Measurements from ENCODE around the gene PSMD8.
"Not testable (repeated sequence)": the region's sequence is repeated elsewhere in the genome, so short reads cannot be mapped to it uniquely, and the experiment has no call there.

Gene PSMD8

DNA sequence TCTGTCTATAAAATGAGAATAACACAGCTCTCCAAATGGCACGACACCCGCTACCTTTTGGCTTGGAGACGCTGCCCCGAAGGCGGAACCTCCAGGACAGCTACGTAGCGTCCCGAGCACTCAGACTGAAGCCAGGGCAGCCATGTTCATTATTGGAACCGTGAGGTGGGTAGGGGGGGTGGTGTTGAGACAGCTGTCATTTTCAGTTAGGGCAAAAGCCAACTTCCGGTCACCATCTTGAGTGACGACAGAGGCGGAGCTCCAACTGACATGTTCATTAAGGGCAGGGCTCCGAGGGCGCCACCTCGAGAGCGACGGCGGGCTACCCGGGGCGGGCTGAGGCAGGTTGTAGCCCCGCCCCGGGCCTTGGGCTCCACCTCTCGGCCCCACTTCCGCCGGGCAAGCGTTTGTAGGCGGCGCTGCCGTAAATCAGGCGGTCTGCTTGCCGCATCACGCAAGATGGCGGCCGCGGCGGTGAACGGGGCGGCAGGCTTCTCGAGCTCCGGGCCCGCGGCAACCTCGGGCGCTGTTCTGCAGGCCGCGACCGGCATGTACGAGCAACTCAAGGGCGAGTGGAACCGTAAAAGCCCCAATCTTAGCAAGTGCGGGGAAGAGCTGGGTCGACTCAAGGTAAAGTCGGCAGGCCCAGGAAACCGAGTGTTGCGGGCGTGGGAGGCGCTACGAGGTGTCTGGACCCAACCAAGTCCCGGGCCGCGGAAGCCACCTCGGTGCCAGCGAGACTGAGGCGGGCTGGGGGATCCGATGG is at the start of gene PSMD8:
Gene PSMD8 (plus strand): TSS at position 240 of the 766 bp plus-strand sequence. CDS start 31 bp downstream, at position 271.
- DNase-seq (ENCODE audit: low spot score), result peak; percentile 100

DNA sequence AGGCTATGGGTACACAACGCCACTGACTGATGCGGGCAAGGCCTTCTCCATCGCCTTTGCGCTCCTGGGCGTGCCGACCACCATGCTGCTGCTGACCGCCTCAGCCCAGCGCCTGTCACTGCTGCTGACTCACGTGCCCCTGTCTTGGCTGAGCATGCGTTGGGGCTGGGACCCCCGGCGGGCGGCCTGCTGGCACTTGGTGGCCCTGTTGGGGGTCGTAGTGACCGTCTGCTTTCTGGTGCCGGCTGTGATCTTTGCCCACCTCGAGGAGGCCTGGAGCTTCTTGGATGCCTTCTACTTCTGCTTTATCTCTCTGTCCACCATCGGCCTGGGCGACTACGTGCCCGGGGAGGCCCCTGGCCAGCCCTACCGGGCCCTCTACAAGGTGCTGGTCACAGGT is 47.8 kb upstream of the PSMD8 start:
- no peak for DNase-seq (ENCODE audit: low spot score)

DNA sequence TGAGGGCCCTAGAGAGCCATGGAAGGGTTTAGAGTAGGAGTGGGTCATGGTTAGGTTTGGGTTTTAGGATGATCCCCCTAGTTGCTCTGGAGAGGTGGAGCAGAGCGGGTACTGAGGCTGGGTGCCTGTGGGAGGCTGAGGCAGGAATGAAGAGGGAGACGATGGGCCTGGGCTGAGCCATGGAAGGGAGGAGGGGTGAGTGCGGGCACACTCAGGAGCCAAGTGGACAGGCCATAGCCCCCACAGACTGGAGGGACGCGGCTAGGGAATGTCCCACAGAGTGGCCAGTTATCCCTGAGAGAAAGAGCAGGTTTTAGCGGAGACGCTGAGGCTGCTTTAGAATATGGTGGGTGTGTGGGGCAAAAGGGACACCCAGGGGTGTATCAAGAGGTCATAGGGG is 44.7 kb upstream of the PSMD8 start:
- DNase-seq (ENCODE audit: low spot score), result no peak

DNA sequence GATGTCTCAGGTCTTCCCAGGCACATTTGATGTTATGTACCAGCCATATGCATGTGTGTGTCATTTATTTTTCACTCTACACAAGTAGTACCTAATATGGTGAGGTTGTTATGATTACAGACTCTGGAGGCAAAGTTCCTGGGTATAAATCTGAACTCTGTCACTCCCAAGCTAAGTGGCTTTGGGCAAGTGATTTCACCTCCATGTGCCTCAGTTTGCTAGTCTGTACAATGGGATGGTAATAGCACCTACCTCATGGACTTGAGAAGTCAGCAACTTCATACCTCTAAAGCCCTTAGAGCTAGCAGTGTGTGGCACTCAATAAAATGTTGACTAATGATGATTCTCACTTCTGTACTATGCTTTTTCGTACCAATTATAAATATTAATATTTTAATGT is 42.6 kb upstream of the PSMD8 start:
- no peak for DNase-seq (ENCODE audit: low spot score)

DNA sequence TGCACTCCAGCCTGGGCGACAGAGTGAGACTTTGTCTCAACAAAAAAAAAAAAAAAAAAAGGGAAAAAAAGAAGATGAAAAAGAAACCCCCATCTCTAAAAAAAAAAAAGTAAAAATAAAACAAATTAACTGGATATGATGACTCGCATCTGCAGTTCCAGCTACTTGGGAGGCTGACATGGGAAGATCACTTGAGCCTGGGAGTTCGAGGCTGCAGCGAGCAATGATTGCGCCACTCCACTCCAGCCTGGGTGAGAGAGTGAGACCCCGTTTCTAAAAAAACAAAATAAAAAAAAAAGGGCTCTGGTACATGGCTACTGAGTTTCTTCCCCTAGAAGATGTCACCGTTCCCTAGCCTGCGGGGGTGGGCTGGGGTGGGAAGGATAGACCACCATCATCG is 41.1 kb upstream of the PSMD8 start:
- DNase-seq (ENCODE audit: low spot score), result no peak

DNA sequence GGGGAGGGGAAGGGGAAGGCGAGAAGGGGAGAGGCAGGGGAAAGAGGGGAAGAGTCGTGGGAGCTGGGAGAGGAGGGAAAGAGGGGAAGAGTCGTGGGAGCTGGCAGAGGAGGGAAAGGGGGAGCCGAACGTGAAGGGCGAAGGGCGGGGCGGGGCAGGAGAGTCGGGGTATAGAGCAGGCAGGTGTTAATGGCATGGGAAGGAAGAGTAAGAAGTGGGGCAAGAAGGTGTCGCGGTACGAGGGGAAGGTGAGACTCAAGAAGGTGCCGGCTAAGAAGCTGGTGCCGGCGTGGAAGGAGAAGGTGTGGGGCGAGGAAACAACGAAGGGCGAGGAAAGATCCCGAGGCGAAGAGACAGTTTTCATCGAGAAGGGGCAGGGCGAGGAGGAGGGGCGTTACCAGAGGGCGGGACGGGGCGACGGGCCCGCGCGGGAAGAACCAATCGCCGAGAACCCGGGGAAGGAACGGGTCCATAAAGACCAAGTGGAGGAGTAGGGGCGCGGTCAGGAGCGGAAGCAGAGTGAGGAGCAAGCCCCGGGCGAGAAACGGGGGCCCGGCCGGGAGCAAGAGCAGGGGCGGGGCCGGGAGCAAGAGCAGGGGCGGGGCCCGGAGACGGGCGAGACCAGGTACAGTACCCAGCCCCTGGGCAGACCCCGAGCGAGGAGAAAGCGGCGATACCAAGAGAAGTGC is 38.3 kb upstream of the PSMD8 start:
- peak; percentile 94 for DNase-seq (ENCODE audit: low spot score)

DNA sequence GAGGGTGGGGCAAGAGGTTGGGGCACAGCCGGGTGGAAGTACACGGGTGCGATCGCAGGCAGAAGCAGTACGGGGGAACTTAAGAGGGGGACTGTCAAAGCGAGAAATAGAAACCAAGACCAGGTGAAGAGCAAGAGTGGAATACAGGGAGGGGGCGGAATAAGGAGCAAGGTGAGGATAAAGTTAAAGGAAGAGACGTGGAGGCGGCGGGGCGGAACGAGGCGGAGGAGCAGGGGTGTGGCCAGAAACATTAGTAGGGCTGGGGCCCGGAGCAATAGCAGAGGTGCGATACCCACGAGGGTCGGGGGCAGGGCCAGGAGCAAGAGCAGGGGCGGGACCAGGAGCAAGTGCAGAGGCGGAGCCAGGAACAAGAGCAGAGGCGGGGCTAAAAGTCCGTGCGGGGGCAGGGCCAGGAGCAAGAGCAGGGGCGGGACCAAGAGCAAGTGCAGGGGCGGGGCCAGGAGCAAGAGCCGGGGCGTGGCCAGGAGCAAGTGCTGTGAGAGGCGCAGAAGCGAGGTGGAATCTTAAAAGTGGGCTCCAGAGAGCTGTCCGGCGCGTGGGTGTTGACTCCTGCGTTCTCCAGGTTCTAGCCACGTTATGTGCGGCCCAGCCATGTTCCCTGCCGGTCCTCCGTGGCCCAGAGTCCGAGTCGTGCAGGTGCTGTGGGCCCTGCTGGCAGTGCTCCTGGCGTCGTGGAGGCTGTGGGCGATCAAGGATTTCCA is 37.6 kb upstream of the PSMD8 start:
- peak; percentile 86 for DNase-seq (ENCODE audit: low spot score)

DNA sequence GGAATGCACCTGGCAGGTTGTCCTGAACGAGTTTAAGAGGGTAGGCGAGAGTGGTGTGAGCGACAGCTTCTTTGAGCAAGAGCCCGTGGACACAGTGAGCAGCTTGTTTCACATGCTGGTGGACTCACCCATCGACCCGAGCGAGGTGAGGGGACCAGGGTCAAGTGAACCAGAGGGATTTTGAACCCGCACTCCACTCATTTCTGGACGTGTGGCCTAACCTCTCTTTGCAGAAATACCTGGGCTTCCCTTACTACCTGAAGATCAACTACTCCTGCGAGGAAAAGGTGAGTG is 37.1 kb upstream of the PSMD8 start:
- no peak for DNase-seq (ENCODE audit: low spot score)

DNA sequence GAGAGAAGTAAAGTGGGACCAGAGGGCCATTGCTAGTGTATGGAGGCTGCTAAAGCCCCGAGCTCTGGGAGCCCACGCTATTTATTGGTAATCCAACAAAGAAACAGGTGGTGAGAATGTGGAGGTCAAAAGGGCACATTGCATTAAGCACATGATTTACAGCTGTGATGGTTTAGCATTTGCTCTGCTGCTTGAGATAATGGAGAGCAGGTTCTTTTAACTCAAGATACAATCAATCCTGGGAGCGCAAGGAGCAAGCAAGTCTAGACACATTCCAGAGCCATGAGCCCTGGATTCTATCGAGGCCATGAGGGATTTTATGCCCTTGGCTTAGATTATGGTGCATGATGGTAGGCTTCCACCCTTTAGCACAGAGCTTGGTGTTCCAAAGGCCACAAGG is 35.4 kb upstream of the PSMD8 start:
- DNase-seq (ENCODE audit: low spot score), result not testable (repeated sequence)

DNA sequence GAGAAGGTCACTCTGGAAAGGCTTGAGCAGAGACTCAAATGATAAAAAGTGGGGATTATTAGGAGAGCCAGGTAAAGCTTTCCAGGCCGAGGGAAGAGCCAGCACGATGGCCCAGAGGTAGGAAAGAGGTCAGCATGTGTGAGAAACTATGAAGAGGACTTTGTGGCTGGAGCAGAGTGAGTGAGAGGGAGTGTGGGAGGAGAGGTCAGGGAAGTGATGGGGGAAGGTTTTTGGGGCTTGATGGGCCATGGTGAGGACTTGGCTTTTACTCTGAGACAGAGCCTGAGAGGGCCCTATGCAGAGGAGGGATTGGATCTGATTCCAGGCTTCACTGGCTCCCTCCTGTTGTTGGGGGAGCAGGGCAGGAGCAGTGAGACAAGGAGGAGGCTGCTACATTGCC is 33.4 kb upstream of the PSMD8 start:
- DNase-seq (ENCODE audit: low spot score), result no peak

DNA sequence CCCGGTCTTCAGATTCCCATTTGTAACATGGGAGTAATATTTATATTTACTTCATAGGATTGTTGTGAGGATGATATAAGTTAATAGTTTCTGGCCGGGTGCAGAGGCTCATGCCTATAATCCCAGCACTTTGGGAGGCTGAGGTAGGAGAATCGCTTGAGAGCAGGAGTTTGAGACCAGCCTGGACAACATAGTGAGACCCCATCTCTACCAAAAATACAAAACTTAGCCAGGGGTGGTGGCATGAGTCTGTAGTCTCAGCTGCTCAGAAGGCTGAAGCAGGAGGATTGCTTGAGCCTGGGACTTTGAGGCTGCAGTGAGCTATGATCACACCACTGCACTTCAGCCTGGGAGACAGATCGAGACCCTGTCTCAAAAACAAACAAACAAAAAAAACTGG is 27.5 kb upstream of the PSMD8 start:
- DNase-seq (ENCODE audit: low spot score), result no peak

DNA sequence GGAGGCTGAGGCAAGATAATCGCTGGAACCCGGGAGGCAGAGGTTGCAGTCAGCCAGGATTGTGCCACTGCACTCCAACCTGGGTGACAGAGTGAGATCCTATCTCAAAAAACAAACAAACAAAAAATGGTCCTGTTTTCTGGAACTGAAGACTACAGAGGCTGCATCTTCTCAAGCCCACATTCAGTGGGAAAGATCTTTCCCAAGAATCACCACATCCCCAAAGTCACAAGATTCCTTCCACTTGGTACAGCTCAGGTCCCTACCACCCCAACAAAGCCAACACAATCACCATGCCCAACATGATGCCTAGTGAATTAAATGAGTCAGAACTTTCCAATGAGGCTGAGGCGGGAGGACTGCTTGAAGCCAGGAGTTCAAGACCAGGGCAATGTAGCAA is 23.5 kb upstream of the PSMD8 start:
- DNase-seq (ENCODE audit: low spot score), result no peak

DNA sequence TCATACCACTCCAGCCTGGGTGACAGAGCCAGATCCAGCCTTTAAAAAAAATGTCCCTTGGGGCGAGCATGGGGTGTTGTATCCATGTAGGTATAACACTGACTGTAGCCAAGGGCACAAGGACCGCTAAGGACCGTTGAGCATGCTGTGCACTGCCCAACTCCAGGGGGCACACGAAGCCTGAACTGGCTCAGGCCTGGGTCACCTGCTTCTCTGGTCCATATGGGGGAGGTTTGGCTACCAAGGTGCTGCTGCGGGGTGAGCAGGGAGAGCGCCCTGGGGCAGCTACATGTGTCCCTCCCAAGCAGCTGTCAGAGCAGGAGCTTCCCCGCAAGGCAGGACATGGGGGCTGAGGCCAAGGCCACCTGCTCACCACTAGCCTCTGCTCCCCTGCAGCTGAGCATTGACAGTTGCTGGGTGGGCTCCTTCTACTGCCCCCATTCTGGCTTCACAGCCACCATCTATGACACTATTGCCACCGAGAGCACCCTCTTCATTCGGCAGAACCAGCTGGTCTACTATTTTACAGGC is 22.4 kb upstream of the PSMD8 start:
- no peak for DNase-seq (ENCODE audit: low spot score)

DNA sequence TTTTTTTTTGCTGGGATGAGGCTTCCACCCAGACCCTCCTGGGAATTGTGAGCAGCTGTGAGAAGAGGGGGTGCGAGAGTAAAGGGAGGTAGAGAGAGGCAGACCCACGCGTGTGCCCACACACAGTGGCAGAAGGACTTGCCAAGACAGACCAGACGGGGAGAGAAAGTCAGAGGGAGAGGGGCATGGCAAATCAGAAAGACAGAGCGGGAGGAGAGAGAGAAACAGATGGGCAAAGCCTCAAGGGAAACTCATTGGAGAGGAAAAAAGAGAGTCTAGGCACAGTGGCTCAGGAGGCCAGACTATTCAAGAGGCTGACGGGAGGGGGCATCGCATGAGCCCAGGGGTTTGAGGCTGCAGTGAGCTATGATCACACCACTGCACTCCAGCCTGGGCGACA is 21.8 kb upstream of the PSMD8 start:
- no peak for DNase-seq (ENCODE audit: low spot score)

DNA sequence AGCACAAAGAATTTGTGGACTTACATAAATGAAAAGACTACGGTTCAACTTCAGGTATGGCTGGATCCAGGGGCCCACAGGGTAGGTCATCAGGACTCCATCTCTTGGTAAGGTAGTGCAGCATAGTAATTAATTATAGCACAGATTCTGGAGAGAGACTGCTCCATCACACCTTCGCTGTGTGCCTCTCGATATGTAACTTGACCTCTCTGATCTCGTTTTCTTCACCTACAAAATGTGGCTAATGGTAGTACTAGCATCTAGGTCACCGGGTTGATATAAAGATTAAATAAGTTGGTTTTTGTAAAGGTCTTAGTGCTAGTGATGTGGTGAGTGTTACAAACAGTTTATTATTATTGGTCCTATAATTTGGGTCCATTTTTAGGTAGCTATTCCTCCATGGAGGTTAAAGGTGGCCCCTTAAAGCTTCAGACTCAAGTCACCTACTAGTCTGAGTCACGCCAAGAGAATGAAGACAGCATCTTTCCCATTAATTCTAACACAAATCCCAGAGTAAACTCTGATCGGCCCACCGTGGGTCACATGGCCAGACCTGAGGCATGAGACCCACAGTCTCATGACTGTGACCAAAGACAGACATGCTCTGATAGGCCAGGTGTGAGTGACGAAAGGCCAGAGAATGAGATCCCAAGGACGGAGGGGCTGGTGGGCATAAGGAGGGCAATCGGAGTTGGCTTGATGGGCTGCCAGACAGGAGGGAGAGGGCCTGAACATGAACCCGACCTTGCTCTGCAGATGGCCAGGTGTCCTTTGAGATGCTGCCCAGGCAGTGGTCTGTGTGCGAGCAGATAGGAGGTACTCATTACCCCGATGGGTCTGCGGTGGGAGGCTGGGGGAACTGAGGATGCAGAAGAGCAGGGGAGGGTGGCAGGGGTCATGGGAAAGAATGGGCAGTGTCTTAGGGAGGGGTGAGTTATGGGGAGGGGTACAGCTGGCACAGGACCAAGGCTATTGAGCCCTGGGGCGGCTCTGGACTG is 18.3 kb upstream of the PSMD8 start:
- no peak for DNase-seq (ENCODE audit: low spot score)

DNA sequence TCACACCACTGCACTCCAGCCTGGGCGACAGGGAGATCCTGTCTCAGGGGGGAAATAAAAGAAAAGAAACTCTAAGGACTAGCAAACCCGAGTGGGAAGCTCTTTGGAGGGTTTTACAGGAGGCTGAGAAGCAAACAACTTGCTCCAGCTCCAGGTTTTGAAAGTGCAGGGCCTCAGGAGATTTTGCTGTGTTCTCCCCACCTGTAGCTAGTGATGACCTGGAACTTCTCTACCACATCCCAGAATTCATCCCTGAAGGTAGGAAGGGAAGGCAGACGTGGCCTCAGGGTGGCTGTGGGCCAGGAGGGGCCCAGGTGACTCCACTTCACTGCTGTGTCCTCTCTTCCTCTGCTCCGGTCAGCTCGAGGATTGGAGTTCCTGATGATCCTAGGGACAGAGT is 16.3 kb upstream of the PSMD8 start:
- no peak for DNase-seq (ENCODE audit: low spot score)

DNA sequence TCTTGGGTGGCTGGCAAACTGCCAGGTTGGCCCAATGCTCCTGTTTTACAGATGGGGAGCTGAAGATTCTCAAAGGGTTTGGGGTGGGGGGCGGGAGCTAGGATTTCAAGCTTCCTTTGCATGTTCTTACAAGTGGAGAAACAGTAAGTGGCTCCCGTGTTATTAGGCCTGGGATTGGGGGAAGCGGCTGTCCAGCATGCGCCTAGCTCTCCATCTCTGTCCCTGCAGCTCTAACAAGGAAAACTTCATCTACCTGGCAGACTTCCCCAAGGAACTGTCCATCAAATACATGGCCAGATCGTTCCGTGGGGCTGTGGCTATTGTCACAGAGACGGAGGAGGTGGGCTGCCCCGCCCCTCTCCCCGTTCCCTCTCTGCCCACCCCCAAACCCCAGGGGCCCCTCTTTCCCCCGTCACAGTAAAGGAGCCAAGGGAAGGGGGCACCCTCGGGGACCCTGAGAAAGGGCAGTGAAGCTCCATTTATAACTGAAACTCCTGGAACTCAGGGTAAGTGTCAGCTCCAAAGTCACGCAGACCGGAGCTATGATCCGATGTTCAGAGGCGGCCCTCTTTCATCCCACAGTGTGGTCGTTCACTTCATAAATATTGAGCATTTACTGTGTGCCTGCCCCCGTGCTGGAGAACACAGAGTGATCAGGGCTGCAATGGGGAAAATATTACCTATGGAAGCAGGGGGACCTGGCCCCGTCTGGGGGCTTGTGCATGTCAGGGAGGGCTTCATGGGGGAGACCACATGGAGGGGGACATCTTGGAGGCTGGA is 14.9 kb upstream of the PSMD8 start:
- no peak for DNase-seq (ENCODE audit: low spot score)

DNA sequence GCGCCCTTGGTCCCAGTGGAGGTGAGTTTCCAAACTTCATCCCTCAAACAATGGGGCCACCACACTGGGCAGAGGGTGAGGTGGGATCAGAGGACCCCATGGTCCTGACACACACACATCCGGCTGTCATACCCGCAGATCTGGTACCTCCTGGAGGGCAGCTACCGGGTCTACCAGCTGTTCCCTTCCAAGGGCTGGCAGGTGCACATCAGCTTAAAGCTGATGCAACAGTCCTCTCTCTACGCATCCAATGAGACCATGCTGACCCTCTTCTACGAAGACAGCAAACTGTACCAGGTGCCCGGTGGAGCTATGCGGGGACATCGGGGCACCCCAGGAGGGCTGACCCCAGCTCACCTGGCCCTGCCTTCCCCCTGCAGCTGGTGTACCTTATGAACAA is 14.0 kb upstream of the PSMD8 start:
- no peak for DNase-seq (ENCODE audit: low spot score)

DNA sequence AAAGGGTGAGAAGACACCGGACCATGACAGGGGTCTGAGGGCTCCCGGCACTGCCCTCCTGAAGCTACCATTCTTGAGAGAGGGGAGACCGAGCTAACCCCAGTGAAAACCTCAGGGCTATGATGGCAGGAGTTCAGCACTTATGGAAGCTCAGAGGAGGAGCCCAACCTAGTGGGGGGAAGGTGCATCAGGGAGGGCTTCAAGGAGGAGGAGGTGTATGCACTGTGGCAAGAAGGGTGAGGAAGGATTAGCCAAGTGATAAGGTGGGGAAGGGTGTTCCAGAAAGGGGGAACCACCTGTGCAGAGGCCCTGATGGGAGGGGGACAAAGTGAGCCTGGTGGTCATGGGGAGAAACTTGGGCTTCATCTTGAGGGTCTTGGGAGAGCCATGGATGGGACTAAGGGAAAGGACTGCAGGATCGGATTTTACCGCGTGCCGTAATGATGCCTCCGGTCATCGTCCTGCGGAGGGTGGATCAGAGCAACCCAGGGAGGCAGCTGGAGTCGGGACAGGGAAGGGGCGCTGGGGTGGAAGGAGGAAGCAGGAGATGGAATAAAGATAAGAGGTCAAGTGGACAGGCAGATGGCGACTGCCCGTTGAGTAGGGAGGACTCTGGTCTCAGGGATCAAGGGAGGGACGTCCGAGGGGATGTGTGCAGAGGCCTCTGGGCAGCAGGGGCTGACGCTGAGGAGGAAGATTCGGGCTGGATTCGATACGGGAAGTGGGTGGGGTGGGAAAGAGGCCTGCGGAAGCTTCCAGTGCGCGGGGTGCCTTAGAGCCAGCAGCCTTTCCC is 13.3 kb upstream of the PSMD8 start:
- DNase-seq (ENCODE audit: low spot score), result no peak

DNA sequence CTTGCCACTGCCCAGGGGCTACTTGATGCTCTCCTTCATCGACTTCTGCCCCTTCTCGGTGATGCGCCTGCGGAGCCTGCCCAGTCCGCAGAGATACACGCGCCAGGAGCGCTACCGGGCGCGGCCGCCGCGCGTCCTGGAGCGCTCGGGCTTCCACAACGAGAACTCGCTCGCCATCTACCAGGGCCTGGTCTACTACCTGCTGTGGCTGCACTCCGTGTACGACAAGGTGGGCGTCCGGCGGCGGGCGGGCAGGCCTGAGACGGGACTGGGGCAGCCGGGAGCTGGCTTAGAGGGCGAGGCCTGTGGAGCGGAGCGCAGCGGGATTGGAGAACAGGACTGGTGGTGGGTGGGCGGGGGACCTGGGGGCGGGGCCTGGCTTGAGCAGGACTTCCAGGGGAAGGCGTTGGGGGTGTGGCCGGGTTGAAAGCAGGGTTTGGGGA is 12.7 kb upstream of the PSMD8 start:
- peak; percentile 71 for DNase-seq (ENCODE audit: low spot score)

Measured in HuH-7 (cell line).